OCI-LY7 (cell line): ENCODE data around the gene PLPPR4. TPM values are rescaled to one million over a fixed set of nuclear protein-coding genes. Genes with fewer than 3 reads are reported as not detected.
"Not testable (repeated sequence)": the region's sequence is repeated elsewhere in the genome, so short reads cannot be mapped to it uniquely, and the experiment has no call there.

ENCODE experiments used
- BruUV-seq: library from RNA; stranded (reverse); fragments of 400-500 nt; replicated peaks from 2 replicates; lab custom pipeline; 2021; lab: Mats Ljungman, UMichigan
- CTCF ChIA-PET: fragments of 300-600 bp; sonication (Branson Sonifier 250); formaldehyde crosslinking; loops from one replicate; lab custom pipeline; 2022; ENCODE audit warnings: antibody characterized with exemption; ENCODE audit not compliant: unreplicated experiment; lab: Charles Lee
- POLR2A ChIA-PET: fragments of 300-600 bp; sonication (Branson Sonifier 250); formaldehyde crosslinking; loops from one replicate; lab custom pipeline; 2022; ENCODE audit warnings: antibody characterized with exemption; lab: Charles Lee
- DNase-seq: peaks from one replicate; pipeline ENCODE4 v3.0.0-alpha.2; 2015; ENCODE audit warnings: low spot score
- H2AFZ ChIP-seq: fragments of 200-600 bp; sonication (generic), shearing (Covaris generic); 2 replicates; pipeline ENCODE4 v1.6.1; 2014; ENCODE audit warnings: mild to moderate bottlenecking, antibody characterized with exemption, low read length, moderate library complexity
- H3K27ac ChIP-seq: fragments of 200-600 bp; sonication (generic); 2 replicates; pipeline ENCODE4 v1.5.1; 2014; ENCODE audit warnings: mixed run types, low read depth, mild to moderate bottlenecking, moderate library complexity, low read length, inconsistent platforms; ENCODE audit not compliant: poor library complexity, severe bottlenecking
- H3K36me3 ChIP-seq: fragments of 200-600 bp; sonication (generic); 2 replicates; pipeline ENCODE4 v1.6.1; 2014; ENCODE audit warnings: mild to moderate bottlenecking, antibody characterized with exemption, low read length, moderate library complexity, mixed read lengths; ENCODE audit not compliant: insufficient read depth
- H3K4me1 ChIP-seq: fragments of 200-600 bp; sonication (generic); 2 replicates; pipeline ENCODE4 v1.5.1; 2014; ENCODE audit warnings: mild to moderate bottlenecking, low read length; ENCODE audit not compliant: insufficient read depth, poor library complexity, severe bottlenecking
- H3K4me2 ChIP-seq: fragments of 200-600 bp; sonication (generic); 2 replicates; pipeline ENCODE4 v1.6.1; 2014; ENCODE audit warnings: mild to moderate bottlenecking, low read length
- H3K4me3 ChIP-seq: fragments of 200-600 bp; sonication (generic); 2 replicates; pipeline ENCODE4 v1.5.1; 2014; ENCODE audit warnings: mild to moderate bottlenecking, low read depth, low read length; ENCODE audit not compliant: poor library complexity, severe bottlenecking
- H3K79me2 ChIP-seq: fragments of 200-600 bp; sonication (generic); 2 replicates; pipeline ENCODE4 v1.6.1; 2016; ENCODE audit warnings: low read depth, mild to moderate bottlenecking, low read length, moderate library complexity, mixed read lengths; ENCODE audit not compliant: insufficient read depth
- H3K9me2 ChIP-seq: fragments of 200-600 bp; sonication (generic); 2 replicates; pipeline ENCODE4 v1.6.1; 2016; ENCODE audit warnings: mild to moderate bottlenecking, low read length, mixed read lengths; ENCODE audit not compliant: insufficient read depth
- H3K9me3 ChIP-seq: fragments of 200-600 bp; sonication (generic); 2 replicates; pipeline ENCODE4 v1.6.1; 2014; ENCODE audit warnings: mild to moderate bottlenecking, mixed run types, low read length, mixed read lengths
- H4K20me1 ChIP-seq: fragments of 200-600 bp; sonication (generic); 2 replicates; pipeline ENCODE4 v1.6.1; 2014; ENCODE audit warnings: mild to moderate bottlenecking, antibody characterized with exemption, low read length, moderate library complexity, mixed read lengths; ENCODE audit not compliant: insufficient read depth
- CTCF ChIP-seq: fragments of 200-600 bp; sonication (generic); conservative IDR thresholded peaks from 2 replicates; pipeline ENCODE4 v1.5.1; 2014; ENCODE audit warnings: mild to moderate bottlenecking, antibody characterized with exemption, low read length, moderate library complexity, mixed read lengths
- EZH2phosphoT487 ChIP-seq: fragments of 200-600 bp; sonication (generic); IDR thresholded peaks from 2 replicates; pipeline ENCODE4 v1.6.1; 2018; ENCODE audit warnings: low read depth, borderline replicate concordance, mild to moderate bottlenecking, mixed run types, antibody characterized with exemption, low read length, moderate library complexity, mixed read lengths
- intact Hi-C: fragments of 100-400 bp; cut with micrococcal nuclease; formaldehyde crosslinking; loops from one replicate; pipeline ENCODE4 v1.10.0; 2022; ENCODE audit not compliant: unreplicated experiment
- total RNA-seq, 2 experiments: library from RNA; depleted of rRNA in 1 of 2; stranded (reverse); fragments of >200 nt in 1 of 2; shearing (Covaris generic) in 1 of 2; gene quantifications; 2 replicates each; pipeline ENCODE4 v1.2.3, GENCODE V29; 2014 to 2022

Gene PLPPR4
- total RNA-seq, 2 experiments from 2014 or later: not detected

GRCh38 chr1:99282536-99282935 is 18.2 kb downstream of the PLPPR4 start:
- BruUV-seq: no TSS peak
- H3K36me3 ChIP-seq: no peaks in the 10 kb centered on the region
- DNase-seq: no peak
- no peaks in the 10 kb centered on the region for H3K9me3 ChIP-seq
- H3K9me2 ChIP-seq: no peaks in the 10 kb centered on the region
- no peak overlapping the region for H3K4me3 ChIP-seq
- POLR2A ChIA-PET: no interaction called here
- CTCF ChIA-PET: no interaction called here
- intact Hi-C loops: no loop called here
- no peaks in the 10 kb centered on the region for H3K4me1 ChIP-seq
- H4K20me1 ChIP-seq: no peaks in the 10 kb centered on the region
- TF ChIP-seq CTCF (no peak), EZH2phosphoT487 (no peak)
- H3K27ac ChIP-seq: no peak overlapping the region
- H2AFZ ChIP-seq: no peak overlapping the region
- H3K4me2 ChIP-seq: no peak overlapping the region
- no peaks in the 10 kb centered on the region for H3K79me2 ChIP-seq

- DNase-seq, intact Hi-C loops, BruUV-seq, H3K36me3 ChIP-seq, H3K4me3 ChIP-seq, H3K4me2 ChIP-seq, H3K9me3 ChIP-seq, H3K27ac ChIP-seq, H4K20me1 ChIP-seq, H2AFZ ChIP-seq, POLR2A ChIA-PET, H3K79me2 ChIP-seq, H3K4me1 ChIP-seq, CTCF ChIA-PET, H3K9me2 ChIP-seq: not testable (repeated sequence)
Observed at GRCh38 chr1:99283521-99283920, 19.2 kb downstream of the PLPPR4 start.

GRCh38 chr1:99292886-99293285 is 28.6 kb downstream of the PLPPR4 start:
- no peaks in the 10 kb centered on the region for H3K4me1 ChIP-seq
- H2AFZ ChIP-seq: no peak overlapping the region
- DNase-seq: no peak
- H3K27ac ChIP-seq: no peak overlapping the region
- TF ChIP-seq EZH2phosphoT487 (no peak), CTCF (no peak)
- BruUV-seq: no TSS peak
- H3K4me2 ChIP-seq: no peak overlapping the region
- ChIA-PET CTCF (no interaction called here), POLR2A (no interaction called here)
- H3K4me3 ChIP-seq: no peak overlapping the region
- no peaks in the 10 kb centered on the region for H3K9me3 ChIP-seq
- intact Hi-C loops: no loop called here
- H3K36me3 ChIP-seq: no peaks in the 10 kb centered on the region
- H3K9me2 ChIP-seq: no peaks in the 10 kb centered on the region
- H3K79me2 ChIP-seq: no peaks in the 10 kb centered on the region
- no peaks in the 10 kb centered on the region for H4K20me1 ChIP-seq
